AG04449 (cell line): ENCODE measurements around the gene YTHDF1.
"Not testable (repeated sequence)": the region's sequence is repeated elsewhere in the genome, so short reads cannot be mapped to it uniquely, and the experiment has no call there.

Source experiments
- CTCF ChIA-PET: fragments of 350-600 bp; formaldehyde crosslinking; extraction: SDS; loops from one replicate; lab custom pipeline; 2021; ENCODE audit warnings: antibody characterized with exemption; lab: Yijun Ruan, JAX
- POLR2A ChIA-PET: fragments of 400-600, 350-600 bp; formaldehyde crosslinking; extraction: SDS; loops from one replicate; lab custom pipeline; 2020; ENCODE audit warnings: antibody characterized with exemption, inconsistent platforms; lab: Yijun Ruan, JAX
- DNase-seq: peaks from one replicate; pipeline ENCODE4 v3.0.0-alpha.2; 2010; ENCODE audit warnings: low read depth, low spot score
- H3K4me3 ChIP-seq: 2 replicates; pipeline ENCODE4 v1.5.1; 2011; ENCODE audit warnings: low read depth, mild to moderate bottlenecking, control low read depth, low read length
- CTCF ChIP-seq: IDR thresholded peaks from one replicate; pipeline ENCODE4 v1.5.1; 2011; ENCODE audit warnings: mild to moderate bottlenecking, moderate library complexity, low read length, control low read depth, inconsistent platforms; ENCODE audit not compliant: insufficient read depth; ENCODE audit errors: missing control alignments

YTHDF1 gene

GRCh38 chr20:63160641-63161175 lies 55.2 kb downstream of the YTHDF1 start:
- CTCF ChIA-PET: interaction anchor here (1.5 kb wide), 1 partner anchor 54 kb away, joined by 3 read pairs; no protein-coding TSS in a partner anchor
- DNase-seq: no peak
- H3K4me3 ChIP-seq: no peak overlapping the region
- TF ChIP-seq CTCF: no peak
- POLR2A ChIA-PET: no interaction called here

GRCh38 chr20:63159826-63160640 lies 55.9 kb downstream of the YTHDF1 start:
- H3K4me3 ChIP-seq: no peak overlapping the region
- CTCF ChIA-PET: interaction anchor here (1.5 kb wide), 1 partner anchor 55 kb away, joined by 3 read pairs; no protein-coding TSS in a partner anchor
- TF ChIP-seq CTCF: no peak
- POLR2A ChIA-PET: no interaction called here
- no peak for DNase-seq

- CTCF ChIA-PET: interaction anchor here (1.5 kb wide), 1 partner anchor 55 kb away, joined by 3 read pairs; no protein-coding TSS in a partner anchor
- H3K4me3 ChIP-seq, POLR2A ChIA-PET, DNase-seq: not testable (repeated sequence)
Measured at GRCh38 chr20:63159251-63159650, 56.7 kb downstream of the YTHDF1 start.

- DNase-seq: no peak
- ChIA-PET POLR2A (no interaction called here), CTCF (no interaction called here)
- TF ChIP-seq CTCF: no peak
- H3K4me3 ChIP-seq: no peak overlapping the region
Measured at GRCh38 chr20:63158845-63159244, 57.1 kb downstream of the YTHDF1 start.

GRCh38 chr20:63158352-63158751 lies 57.6 kb downstream of the YTHDF1 start:
- CTCF ChIA-PET: no interaction called here
- DNase-seq: no peak
- POLR2A ChIA-PET: no interaction called here
- no peak for TF ChIP-seq CTCF
- no peak overlapping the region for H3K4me3 ChIP-seq

GRCh38 chr20:63157431-63157830 lies 58.5 kb downstream of the YTHDF1 start:
- CTCF ChIA-PET, DNase-seq, POLR2A ChIA-PET, H3K4me3 ChIP-seq: not testable (repeated sequence)

- H3K4me3 ChIP-seq: no peak overlapping the region
- no peak for TF ChIP-seq CTCF
- CTCF ChIA-PET: no interaction called here
- DNase-seq: no peak
- POLR2A ChIA-PET: no interaction called here
Measured at GRCh38 chr20:63156221-63156671, 59.7 kb downstream of the YTHDF1 start.
